Uterine smooth muscle cell (primary cell): ENCODE measurements around the gene CCDC92. TPM values are rescaled to one million over a fixed set of nuclear protein-coding genes. Genes with fewer than 3 reads are reported as not detected.

ENCODE experiments used
- total RNA-seq: library from RNA; depleted of rRNA; stranded (reverse); fragments of >200 nt; gene quantifications from 2 replicates; pipeline ENCODE4 v1.2.3, GENCODE V29; 2014

Gene CCDC92, protein sequence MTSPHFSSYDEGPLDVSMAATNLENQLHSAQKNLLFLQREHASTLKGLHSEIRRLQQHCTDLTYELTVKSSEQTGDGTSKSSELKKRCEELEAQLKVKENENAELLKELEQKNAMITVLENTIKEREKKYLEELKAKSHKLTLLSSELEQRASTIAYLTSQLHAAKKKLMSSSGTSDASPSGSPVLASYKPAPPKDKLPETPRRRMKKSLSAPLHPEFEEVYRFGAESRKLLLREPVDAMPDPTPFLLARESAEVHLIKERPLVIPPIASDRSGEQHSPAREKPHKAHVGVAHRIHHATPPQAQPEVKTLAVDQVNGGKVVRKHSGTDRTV
- 10.7 and 12.9 TPM in 2 replicates for total RNA-seq

DNA sequence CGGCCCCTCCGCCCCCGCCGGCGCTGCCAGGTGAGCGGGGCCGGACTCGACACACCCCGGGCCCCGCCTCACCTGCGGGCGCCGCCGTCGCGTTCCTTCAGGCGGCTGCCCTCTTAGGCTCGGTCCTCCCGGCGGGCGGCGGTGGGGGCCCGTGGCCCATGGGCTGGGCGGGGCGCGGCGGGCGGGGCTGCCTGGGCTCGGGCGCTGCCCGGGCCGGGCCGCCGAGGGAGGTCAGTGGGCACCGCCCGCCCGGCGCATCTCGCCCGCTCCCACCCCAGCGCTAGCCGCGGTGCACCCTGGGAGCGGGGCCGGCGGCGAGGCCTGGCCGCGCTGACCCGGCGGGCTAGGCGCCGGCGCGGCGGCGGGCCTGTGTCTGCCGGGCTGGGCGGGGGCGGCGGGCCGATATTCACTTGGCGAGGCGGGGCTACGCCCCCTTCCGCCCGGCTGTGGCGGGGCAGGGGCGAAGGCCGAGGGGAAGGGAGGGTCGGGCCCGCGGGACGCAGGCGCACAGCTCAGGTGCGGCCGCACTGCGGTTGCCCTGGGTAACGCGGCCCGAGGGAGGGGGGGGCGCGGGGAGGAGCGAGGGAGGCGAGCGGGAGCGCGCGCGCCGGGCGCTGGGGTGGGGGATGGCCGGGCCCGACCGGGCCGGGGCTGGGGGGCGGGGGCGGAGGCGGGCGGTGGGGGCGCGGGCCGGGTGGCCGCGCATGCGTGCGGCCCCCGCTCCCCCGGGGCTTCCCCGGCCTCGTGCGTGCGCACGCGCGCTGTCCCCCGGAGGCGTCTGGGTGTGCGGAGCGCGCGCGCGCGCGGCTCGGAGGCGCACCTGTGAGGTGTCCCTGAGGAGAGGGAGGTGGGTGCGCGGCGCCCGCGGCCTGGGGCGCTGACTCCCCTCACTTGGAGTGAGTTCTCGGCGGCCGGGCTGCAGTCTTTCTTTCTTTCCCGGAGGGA, at the start of gene CCDC92, which contains the start of gene ZNF664:
Gene CCDC92, minus strand, starts transcription at position 375 of the 945 bp plus-strand sequence. CDS start 28,526 bp downstream, outside the sequence.
Gene ZNF664, plus strand, starts transcription at position 759 of the 945 bp plus-strand sequence. CDS start 38,930 bp downstream, outside the sequence.

Other genes with a start within 250 kb of the CCDC92 start
- 0.33 and 0.62 TPM in 2 replicates for gene DNAH10, start 210.5 kb downstream of the CCDC92 start, total RNA-seq
- gene ZNF664, start 384 bp upstream of the CCDC92 start, total RNA-seq = 31.0 and 39.2 TPM in 2 replicates